Amniotic epithelial cell (primary cell): ENCODE data around the gene CACNA1C.

ENCODE experiments used
- DNase-seq: peaks from one replicate; pipeline ENCODE4 v3.0.0-alpha.2; 2010; ENCODE audit warnings: low read depth

Gene CACNA1C

GRCh38 chr12:2390850-2391390 lies 338.1 kb downstream of the CACNA1C start:
- no peak for DNase-seq

GRCh38 chr12:2391740-2392331 lies 339.0 kb downstream of the CACNA1C start:
- no peak for DNase-seq

- no peak for DNase-seq
These were observed 340.2 kb downstream of the CACNA1C start for GRCh38 chr12:2393016-2393415.

GRCh38 chr12:2393996-2394395 lies 341.2 kb downstream of the CACNA1C start:
- DNase-seq = no peak

GRCh38 chr12:2395354-2395977 lies 342.7 kb downstream of the CACNA1C start:
- no peak for DNase-seq

- no peak for DNase-seq
These were observed 343.7 kb downstream of the CACNA1C start for GRCh38 chr12:2396448-2396871.

GRCh38 chr12:2397356-2398045 lies 344.7 kb downstream of the CACNA1C start:
- no peak for DNase-seq

GRCh38 chr12:2401040-2401439 lies 348.3 kb downstream of the CACNA1C start:
- DNase-seq = no peak

GRCh38 chr12:2402073-2402579 lies 349.3 kb downstream of the CACNA1C start:
- no peak for DNase-seq

- no peak for DNase-seq
These were observed 350.6 kb downstream of the CACNA1C start for GRCh38 chr12:2403221-2403976.

- DNase-seq = no peak
These were observed 352.3 kb downstream of the CACNA1C start for GRCh38 chr12:2405039-2405438.

GRCh38 chr12:2406903-2407302 lies 354.1 kb downstream of the CACNA1C start:
- no peak for DNase-seq

GRCh38 chr12:2408262-2408661 lies 355.5 kb downstream of the CACNA1C start:
- DNase-seq = no peak

GRCh38 chr12:2409656-2410265 lies 357.0 kb downstream of the CACNA1C start:
- DNase-seq = no peak

- DNase-seq = no peak
These were observed 357.7 kb downstream of the CACNA1C start for GRCh38 chr12:2410496-2410895.

GRCh38 chr12:2411011-2411410 lies 358.2 kb downstream of the CACNA1C start:
- no peak for DNase-seq

- no peak for DNase-seq
These were observed 359.0 kb downstream of the CACNA1C start for GRCh38 chr12:2411616-2412304.

GRCh38 chr12:2412305-2412643 lies 359.5 kb downstream of the CACNA1C start:
- DNase-seq = no peak

GRCh38 chr12:2413301-2413700 lies 360.5 kb downstream of the CACNA1C start:
- no peak for DNase-seq

- DNase-seq = no peak
These were observed 361.4 kb downstream of the CACNA1C start for GRCh38 chr12:2413999-2414792.
